Aorta (tissue), 5 donors: ENCODE measurements around the gene NOXO1. TPM values are rescaled to one million over a fixed set of nuclear protein-coding genes. Genes with fewer than 3 reads are reported as not detected.

Experiments
- ATAC-seq: fragments of 200-7000 bp; cut with Tn5 transposase; one replicate; pipeline ENCODE4 v1.9.1; 2022; ENCODE audit warnings: moderate library complexity; ENCODE audit not compliant: low FRiP score
- DNase-seq, 2 donors: peaks; one replicate each; pipeline ENCODE4 v3.0.0-alpha.2; 2020
- H3K27ac ChIP-seq, 2 donors: one replicate each; pipeline ENCODE4 v1.5.1; 2013; ENCODE audit warnings: low read length in 2 of 2, mild to moderate bottlenecking in 2 of 2, moderate library complexity in 2 of 2, control low read depth in 1 of 2, inconsistent platforms in 1 of 2, low read depth in 1 of 2
- H3K27me3 ChIP-seq, 2 donors: one replicate each; pipeline ENCODE4 v1.6.1; 2013; ENCODE audit warnings: control low read depth in 1 of 2, low read length in 1 of 2, mild to moderate bottlenecking in 1 of 2, moderate library complexity in 1 of 2; ENCODE audit not compliant: insufficient read depth in 2 of 2, control insufficient read depth in 1 of 2
- H3K36me3 ChIP-seq, 2 donors: one replicate each; pipeline ENCODE4 v1.6.1; 2013; ENCODE audit warnings: control low read depth in 1 of 2, low read length in 1 of 2, mild to moderate bottlenecking in 1 of 2; ENCODE audit not compliant: insufficient read depth in 2 of 2, control insufficient read depth in 1 of 2
- H3K4me1 ChIP-seq, 2 donors: one replicate each; pipeline ENCODE4 v1.6.1; 2013; ENCODE audit warnings: low read length in 2 of 2, control low read depth in 1 of 2, mild to moderate bottlenecking in 1 of 2, moderate library complexity in 1 of 2; ENCODE audit not compliant: insufficient read depth in 2 of 2, control insufficient read depth in 1 of 2
- H3K4me3 ChIP-seq, 2 donors: one replicate each; pipeline ENCODE4 v1.5.1; 2013; ENCODE audit warnings: low read length in 2 of 2, control low read depth in 1 of 2, mild to moderate bottlenecking in 1 of 2
- H3K9me3 ChIP-seq: one replicate; pipeline ENCODE4 v1.6.1; 2013; ENCODE audit warnings: mild to moderate bottlenecking, low read length; ENCODE audit not compliant: control insufficient read depth
- WGBS, 2 donors: extraction: QIAGEN DNeasy Blood & Tissue Kit; methylation state at CpG; one replicate each; pipeline ENCODE4 v1.1.7; 2013; 5-methylcytosine and 5-hydroxymethylcytosine counted together
- intact Hi-C, 2 donors: fragments of 100-400 bp; cut with DNase I; formaldehyde crosslinking; loops; one replicate each; pipeline versions ENCODE4 v1.14.2 to v1.15.0; 2022
- polyA plus RNA-seq, 2 donors: library from polyadenylated mRNA; stranded (reverse); fragments of 200-250 nt; gene quantifications; one replicate each; pipeline ENCODE4 v1.2.3, GENCODE V29; 2013
- total RNA-seq, 2 donors: library from RNA; stranded (reverse); fragmentation: NEBNext Ultra II Directional; extraction: Animal tissue kit (Norgen Biotek cat#: 25700); gene quantifications; one replicate each; pipeline ENCODE4 v1.2.1, GENCODE V29; 2021
- donor health status: healthy with polysubstance abuse.
- donor health status: Bipolar disorder and iron deficiency.
- donor health status: DM: no; HTN: no; CAD: no.
- donor health status: DM: no; HTN: no; CAD: no.
- donor health status: DM: yes; HTN: yes; CAD: no.

The NOXO1 gene
- total and polyA plus RNA-seq, 4 donors = 0.84 TPM; not detected in 3

DNA sequence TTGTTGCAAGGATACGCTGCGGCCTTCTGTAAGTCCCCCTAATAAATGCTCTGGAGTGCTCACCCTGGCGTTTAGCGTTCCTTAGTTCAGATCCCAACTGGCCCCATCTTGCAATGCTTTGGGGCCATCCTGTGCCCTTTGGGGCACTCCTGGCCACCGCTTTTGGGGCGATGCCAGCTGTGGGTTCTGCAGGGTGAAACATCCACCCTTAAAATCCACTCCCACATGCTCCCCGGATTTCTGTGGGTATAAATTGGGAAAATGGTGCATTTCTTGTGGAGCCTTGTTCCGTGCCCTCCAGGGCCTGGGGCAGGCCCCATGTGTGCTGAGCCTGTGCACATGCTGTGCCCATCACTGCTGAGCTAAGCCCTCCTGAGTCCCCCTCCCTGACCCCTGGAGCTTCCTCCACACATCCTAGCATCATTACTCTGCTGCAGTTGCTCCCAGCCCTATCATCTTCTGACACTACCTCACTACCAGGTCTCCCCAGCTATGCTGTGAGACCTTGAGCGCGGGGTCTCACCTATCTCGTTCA is 44.3 kb downstream of the NOXO1 start:
- no peak overlapping the region for H3K27ac ChIP-seq
- intact Hi-C loops = no loop called here
- H3K9me3 ChIP-seq = no peaks in the 10 kb centered on the region
- WGBS, 2 donors = 92 to 93% methylated on average over 11 of the region's 11 CpGs
- DNase-seq (peak in 1 of 2 donors; percentile 56), ATAC-seq (no peak)
- H3K27me3 ChIP-seq = no peaks in the 10 kb centered on the region
- H3K36me3 ChIP-seq = peaks cover 0 to 4% of the 10 kb centered on the region in 2 donors
- H3K4me1 ChIP-seq = no peaks in the 10 kb centered on the region
- H3K4me3 ChIP-seq = no peak overlapping the region

DNA sequence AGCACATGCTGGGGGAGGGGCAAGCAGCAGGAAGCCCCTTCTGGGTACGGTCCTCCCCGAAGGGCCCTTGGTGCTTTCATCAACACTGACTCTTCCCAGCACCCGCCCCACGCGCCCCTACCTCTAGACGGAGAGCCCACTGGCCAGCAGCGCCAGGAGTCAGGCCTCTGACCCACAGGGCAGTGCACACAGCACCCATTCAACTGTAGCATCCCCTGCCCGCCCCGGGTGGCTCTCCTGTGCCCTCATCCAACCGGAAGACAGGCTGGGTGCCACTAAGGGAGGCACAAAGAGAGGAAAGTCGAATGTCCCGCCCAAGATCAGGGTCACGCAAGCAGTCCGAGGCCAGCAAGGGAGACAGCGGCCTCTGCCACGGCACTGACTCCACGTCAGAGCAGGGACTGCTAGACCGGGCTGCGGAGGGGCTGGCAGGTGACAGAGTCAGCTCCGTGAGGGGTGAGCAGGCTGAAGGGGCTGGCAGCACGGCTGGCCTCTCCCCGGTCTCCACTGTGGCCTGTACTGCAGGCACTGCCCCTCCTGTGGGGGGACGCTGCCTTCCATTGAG is 48.1 kb downstream of the NOXO1 start:
- H3K27me3 ChIP-seq = no peaks in the 10 kb centered on the region
- H3K4me3 ChIP-seq = no peak overlapping the region
- H3K36me3 ChIP-seq = no peaks in the 10 kb centered on the region
- DNase-seq (peak in 1 of 2 donors; percentile 67), ATAC-seq (no peak)
- intact Hi-C loops = no loop called here
- no peaks in the 10 kb centered on the region for H3K4me1 ChIP-seq
- WGBS, 2 donors = 62 to 64% methylated on average over 23 of the region's 23 CpGs
- no peak overlapping the region for H3K27ac ChIP-seq
- no peaks in the 10 kb centered on the region for H3K9me3 ChIP-seq

DNA sequence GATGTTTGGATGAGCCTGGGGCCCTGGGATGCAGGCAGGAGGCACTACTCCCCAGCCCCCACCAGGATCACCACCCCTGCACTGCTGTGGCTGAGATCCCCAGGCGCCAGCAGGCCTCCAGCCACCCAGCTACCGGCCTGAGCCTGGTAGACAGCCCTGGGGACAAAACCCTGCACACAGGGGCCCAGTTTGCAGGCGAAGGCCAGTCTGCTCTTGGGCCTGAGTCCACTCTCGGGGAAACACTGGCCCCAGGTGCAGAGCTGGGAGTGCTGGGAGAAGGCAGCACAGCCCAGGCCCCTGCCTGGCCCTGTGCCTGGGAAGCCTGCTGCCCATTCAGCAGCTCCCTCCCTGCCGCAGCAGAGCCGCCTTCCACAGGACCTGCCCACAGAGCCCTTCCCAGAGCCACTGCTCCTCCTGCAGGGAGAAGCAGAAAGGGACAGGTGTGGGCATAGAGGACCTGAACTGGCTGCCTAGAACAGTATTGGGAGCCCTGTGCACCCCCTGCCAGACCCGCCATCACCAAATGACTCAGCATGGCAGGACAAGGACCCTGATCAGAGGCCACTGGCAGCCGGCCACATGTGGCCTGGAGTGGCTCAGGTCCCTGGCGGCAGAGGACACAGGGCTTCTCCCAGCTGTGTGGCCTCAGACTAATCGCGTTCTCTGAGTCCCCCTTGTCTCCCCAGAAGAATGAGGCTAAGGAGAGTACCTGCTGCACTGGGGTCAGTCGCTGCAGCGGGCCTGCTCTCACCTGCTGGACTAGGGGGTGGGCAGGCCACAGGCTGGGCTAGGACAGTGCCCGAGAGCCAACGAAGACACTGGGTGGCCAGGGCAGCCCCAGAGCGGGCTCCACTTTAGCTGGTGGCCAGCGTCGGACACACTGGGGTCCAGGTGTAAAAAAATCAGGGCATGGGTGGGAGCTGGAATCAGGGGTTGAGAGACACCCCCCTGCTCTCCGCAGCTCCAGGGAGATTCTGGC is 48.9 kb downstream of the NOXO1 start:
- H3K4me1 ChIP-seq = no peaks in the 10 kb centered on the region
- no peaks in the 10 kb centered on the region for H3K27me3 ChIP-seq
- no peaks in the 10 kb centered on the region for H3K9me3 ChIP-seq
- WGBS, 2 donors = 68 to 70% methylated on average over 19 of the region's 19 CpGs
- no peak for ATAC-seq
- DNase-seq = peak in 1 of 2 donors; percentile 67
- H3K36me3 ChIP-seq = no peaks in the 10 kb centered on the region
- intact Hi-C loops = no loop called here
- no peak overlapping the region for H3K4me3 ChIP-seq
- H3K27ac ChIP-seq = no peak overlapping the region

DNA sequence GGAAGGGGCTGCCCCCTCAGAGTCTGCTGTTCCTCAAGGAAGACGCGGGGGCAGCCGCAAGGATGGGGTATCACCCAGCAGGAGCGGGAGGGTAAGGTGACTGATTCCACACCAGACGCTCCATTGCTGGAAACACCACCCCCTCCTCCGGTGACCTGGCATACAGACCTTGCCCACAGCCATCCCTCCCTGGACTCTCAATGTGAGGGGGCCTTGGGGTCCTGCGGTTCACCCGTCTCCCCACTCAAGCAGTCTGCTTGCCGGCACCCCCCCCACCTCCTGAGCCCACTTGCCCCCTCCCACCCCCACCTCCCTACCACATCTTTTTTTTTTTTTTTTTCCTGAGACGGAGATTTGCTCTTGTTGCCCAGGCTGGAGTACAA is 50.9 kb downstream of the NOXO1 start:
- H3K36me3 ChIP-seq = no peaks in the 10 kb centered on the region
- DNase-seq = no peak
- H3K4me3 ChIP-seq = no peak overlapping the region
- no peak overlapping the region for H3K27ac ChIP-seq
- H3K4me1 ChIP-seq = no peaks in the 10 kb centered on the region
- H3K27me3 ChIP-seq = peaks cover 0 to 2% of the 10 kb centered on the region in 2 donors
- H3K9me3 ChIP-seq = no peaks in the 10 kb centered on the region
- ATAC-seq = no peak
- WGBS, 2 donors = 65 to 74% methylated on average over 10 of the region's 10 CpGs
- intact Hi-C loops = no loop called here

DNA sequence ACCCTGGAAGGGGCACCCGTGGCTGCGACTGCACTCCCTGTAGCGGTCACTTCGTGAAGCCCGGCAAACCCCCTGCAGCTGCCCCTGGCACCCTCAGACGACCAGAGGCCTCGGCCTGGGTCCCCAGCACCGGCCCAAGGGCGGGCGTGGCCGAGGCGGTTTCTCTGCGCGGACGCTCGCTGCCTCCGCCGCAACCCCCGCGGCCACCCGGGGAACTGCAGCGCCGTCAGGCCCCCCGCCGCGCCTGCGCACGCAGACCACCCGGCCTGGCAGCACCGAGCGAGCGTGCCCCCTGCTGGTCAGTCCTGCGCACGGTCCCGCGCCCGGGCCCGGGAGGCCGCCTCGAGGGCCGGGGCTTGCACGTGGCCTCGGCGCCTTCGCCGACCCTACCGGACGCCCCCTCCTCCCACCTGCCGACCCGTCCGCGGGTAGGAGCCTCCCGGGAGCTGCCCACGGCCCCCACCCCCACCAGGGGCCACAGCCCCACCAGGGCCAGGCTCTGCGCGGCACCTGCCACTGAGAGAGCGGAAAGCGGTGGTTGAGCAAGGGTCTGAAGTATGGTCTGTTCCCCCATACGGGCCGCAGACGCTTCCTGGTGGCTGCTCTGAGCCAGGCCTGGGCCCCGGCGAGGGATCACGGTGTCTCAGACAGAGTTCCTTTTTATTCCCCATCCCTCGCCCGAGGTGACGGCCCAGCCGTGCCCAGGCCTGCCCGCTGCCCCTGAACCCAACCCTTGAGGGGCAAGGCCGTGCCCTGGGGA is 51.5 kb downstream of the NOXO1 start:
- no peaks in the 10 kb centered on the region for H3K9me3 ChIP-seq
- H3K27ac ChIP-seq = no peak overlapping the region
- ATAC-seq (peak; percentile 96), DNase-seq (peak; percentile 91 to 97)
- intact Hi-C loops = loop anchor here (2.0 to 5.0 kb wide), 2 partner anchors 65 to 67 kb away; no protein-coding TSS in a partner anchor
- H3K4me1 ChIP-seq = no peaks in the 10 kb centered on the region
- 12% methylated on average over 64 to 70 of the region's 70 CpGs for WGBS, 2 donors
- H3K27me3 ChIP-seq = peaks cover 0 to 2% of the 10 kb centered on the region in 2 donors
- peak overlapping the region in 1 of 2 donors; percentile 54 for H3K4me3 ChIP-seq
- H3K36me3 ChIP-seq = no peaks in the 10 kb centered on the region

DNA sequence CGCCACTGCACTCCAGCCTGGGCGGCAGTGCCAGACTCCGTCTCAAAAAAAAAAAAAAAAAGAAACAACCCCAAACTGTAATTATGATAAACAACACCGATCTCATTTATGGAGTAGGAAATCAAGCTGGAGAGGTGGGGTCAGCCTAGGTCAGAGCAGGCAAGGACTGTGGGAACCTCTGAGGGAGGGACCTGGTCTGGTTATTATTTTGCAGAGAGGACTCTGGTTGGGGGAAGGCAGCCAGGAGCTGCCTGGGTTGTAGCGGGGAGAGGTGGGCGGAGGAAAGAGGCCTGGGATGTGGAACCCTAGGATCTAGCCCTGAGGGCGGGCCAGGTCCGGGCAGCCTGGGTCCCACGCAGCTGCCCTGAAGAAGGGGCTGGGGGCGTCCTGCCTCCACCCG is 52.2 kb downstream of the NOXO1 start:
- Histone ChIP-seq H3K9me3 (no peaks in the 10 kb centered on the region), H3K27me3 (peaks cover 0 to 2% of the 10 kb centered on the region in 2 donors), H3K27ac (no peak overlapping the region), H3K4me3 (peak overlapping the region in 1 of 2 donors; percentile 54), H3K36me3 (no peaks in the 10 kb centered on the region), H3K4me1 (no peaks in the 10 kb centered on the region)
- intact Hi-C loops = loop anchor here (2.0 to 5.0 kb wide), 2 partner anchors 64 to 67 kb away; no protein-coding TSS in a partner anchor
- peak; percentile 39 for ATAC-seq
- DNase-seq = no peak
- WGBS, 2 donors = 13 to 15% methylated on average over 5 to 11 of the region's 11 CpGs

Other genes starting within 250 kb of the NOXO1 start
Only the 30 nearest of the 31 such genes appear.
- gene NME3, start 209.9 kb downstream of the NOXO1 start, total RNA-seq = 10 to 100 TPM; 33.0 to 62.8 TPM
- 100 to 1,000 TPM in 1 of 2 donors, 10 to 100 TPM in 1; 61.0 to 379 TPM for gene NME3, start 209.9 kb downstream of the NOXO1 start, polyA plus RNA-seq
- gene EME2, start 208.7 kb downstream of the NOXO1 start, total RNA-seq = 10 to 100 TPM; 15.8 to 23.7 TPM
- 10 to 100 TPM in 1 of 2 donors, 1 to 10 TPM in 1; 1.6 to 20.6 TPM for gene EME2, start 208.7 kb downstream of the NOXO1 start, polyA plus RNA-seq
- 10 to 100 TPM; 36.5 to 40.5 TPM for gene MRPS34, start 208.3 kb downstream of the NOXO1 start, total RNA-seq
- 10 to 100 TPM; 67.7 to 74.2 TPM for gene MRPS34, start 208.3 kb downstream of the NOXO1 start, polyA plus RNA-seq
- 10 to 100 TPM; 33.6 to 33.7 TPM for gene SPSB3, start 198.9 kb downstream of the NOXO1 start, total RNA-seq
- gene SPSB3, start 198.9 kb downstream of the NOXO1 start, polyA plus RNA-seq = 100 to 1,000 TPM in 1 of 2 donors, 10 to 100 TPM in 1; 25.8 to 322 TPM
- 10 to 100 TPM; 30.7 to 32.9 TPM for gene NUBP2, start 198.5 kb downstream of the NOXO1 start, total RNA-seq
- gene NUBP2, start 198.5 kb downstream of the NOXO1 start, polyA plus RNA-seq = 10 to 100 TPM; 55.3 to 92.4 TPM
- gene IGFALS, start 187.8 kb downstream of the NOXO1 start, total RNA-seq = not detected
- gene IGFALS, start 187.8 kb downstream of the NOXO1 start, polyA plus RNA-seq = under 1 TPM in 1 of 2 donors, not detected in 1; 0.84 TPM
- gene HAGH, start 154.6 kb downstream of the NOXO1 start, total RNA-seq = 10 to 100 TPM; 50.2 to 52.3 TPM
- gene HAGH, start 154.6 kb downstream of the NOXO1 start, polyA plus RNA-seq = 10 to 100 TPM; 58.9 to 79.0 TPM
- gene FAHD1, start 154.3 kb downstream of the NOXO1 start, total RNA-seq = 10 to 100 TPM in 1 of 2 donors, 1 to 10 TPM in 1; 7.4 to 11.9 TPM
- gene FAHD1, start 154.3 kb downstream of the NOXO1 start, polyA plus RNA-seq = 10 to 100 TPM; 13.1 to 42.1 TPM
- gene MEIOB, start 109.3 kb downstream of the NOXO1 start, total RNA-seq = not detected
- gene MEIOB, start 109.3 kb downstream of the NOXO1 start, polyA plus RNA-seq = not detected
- not detected for gene HS3ST6, start 63.1 kb downstream of the NOXO1 start, total RNA-seq
- gene HS3ST6, start 63.1 kb downstream of the NOXO1 start, polyA plus RNA-seq = 1 to 10 TPM in 1 of 2 donors, not detected in 1; 1.1 TPM
- gene MSRB1, start 38.3 kb downstream of the NOXO1 start, total RNA-seq = 10 to 100 TPM; 19.5 to 34.6 TPM
- gene MSRB1, start 38.3 kb downstream of the NOXO1 start, polyA plus RNA-seq = 10 to 100 TPM; 52.7 to 56.6 TPM
- not detected for gene RPL3L, start 26.8 kb downstream of the NOXO1 start, total RNA-seq
- gene RPL3L, start 26.8 kb downstream of the NOXO1 start, polyA plus RNA-seq = not detected
- 10 to 100 TPM; 80.5 to 88.1 TPM for gene NDUFB10, start 21.9 kb downstream of the NOXO1 start, total RNA-seq
- gene NDUFB10, start 21.9 kb downstream of the NOXO1 start, polyA plus RNA-seq = 100 to 1,000 TPM; 178 to 268 TPM
- gene RPS2, start 16.6 kb downstream of the NOXO1 start, total RNA-seq = 1,000 to 10,000 TPM; 1,132 to 1,263 TPM
- 1,000 to 10,000 TPM; 1,596 to 2,049 TPM for gene RPS2, start 16.6 kb downstream of the NOXO1 start, polyA plus RNA-seq
- gene RNF151, start 14.6 kb downstream of the NOXO1 start, total RNA-seq = not detected
- not detected for gene RNF151, start 14.6 kb downstream of the NOXO1 start, polyA plus RNA-seq
- 10 to 100 TPM; 16.1 to 19.8 TPM for gene TBL3, start 9.4 kb downstream of the NOXO1 start, total RNA-seq
- gene TBL3, start 9.4 kb downstream of the NOXO1 start, polyA plus RNA-seq = 10 to 100 TPM; 14.9 to 85.5 TPM
- gene GFER, start 2.7 kb upstream of the NOXO1 start, total RNA-seq = 10 to 100 TPM; 11.3 to 13.3 TPM
- gene GFER, start 2.7 kb upstream of the NOXO1 start, polyA plus RNA-seq = 10 to 100 TPM; 32.5 to 44.2 TPM
- gene SYNGR3, start 8.5 kb upstream of the NOXO1 start, total RNA-seq = under 1 TPM; 0.36 to 0.57 TPM
- gene SYNGR3, start 8.5 kb upstream of the NOXO1 start, polyA plus RNA-seq = under 1 TPM in 1 of 2 donors, not detected in 1; 0.26 TPM
- 10 to 100 TPM; 31.0 to 34.4 TPM for gene ZNF598, start 28.4 kb upstream of the NOXO1 start, total RNA-seq
- 10 to 100 TPM; 12.8 to 32.9 TPM for gene ZNF598, start 28.4 kb upstream of the NOXO1 start, polyA plus RNA-seq
- 1 to 10 TPM in 1 of 2 donors, not detected in 1; 1.2 TPM for gene NPW, start 38.3 kb upstream of the NOXO1 start, total RNA-seq
- gene NPW, start 38.3 kb upstream of the NOXO1 start, polyA plus RNA-seq = under 1 TPM in 1 of 2 donors, not detected in 1; 0.56 TPM
- 100 to 1,000 TPM in 1 of 2 donors, 10 to 100 TPM in 1; 81.8 to 110 TPM for gene NHERF2, start 45.4 kb upstream of the NOXO1 start, total RNA-seq
- gene NHERF2, start 45.4 kb upstream of the NOXO1 start, polyA plus RNA-seq = 100 to 1,000 TPM; 119 to 133 TPM
- 10 to 100 TPM in 1 of 2 donors, 1 to 10 TPM in 1; 7.4 to 12.9 TPM for gene NTHL1, start 66.4 kb upstream of the NOXO1 start, total RNA-seq
- 10 to 100 TPM; 24.4 to 33.8 TPM for gene NTHL1, start 66.4 kb upstream of the NOXO1 start, polyA plus RNA-seq
- 100 to 1,000 TPM in 1 of 2 donors, 10 to 100 TPM in 1; 92.4 to 146 TPM for gene TSC2, start 66.5 kb upstream of the NOXO1 start, total RNA-seq
- gene TSC2, start 66.5 kb upstream of the NOXO1 start, polyA plus RNA-seq = 100 to 1,000 TPM in 1 of 2 donors, 10 to 100 TPM in 1; 16.2 to 166 TPM
- 100 to 1,000 TPM; 325 to 337 TPM for gene PKD1, start 154.4 kb upstream of the NOXO1 start, total RNA-seq
- 100 to 1,000 TPM in 1 of 2 donors, 10 to 100 TPM in 1; 42.8 to 270 TPM for gene PKD1, start 154.4 kb upstream of the NOXO1 start, polyA plus RNA-seq
- gene RAB26, start 167.2 kb upstream of the NOXO1 start, total RNA-seq = under 1 TPM in 1 of 2 donors, not detected in 1; 0.51 TPM
- 1 to 10 TPM; 2.5 to 4.8 TPM for gene RAB26, start 167.2 kb upstream of the NOXO1 start, polyA plus RNA-seq
- 10 to 100 TPM; 47.7 to 54.4 TPM for gene TRAF7, start 174.3 kb upstream of the NOXO1 start, total RNA-seq
- gene TRAF7, start 174.3 kb upstream of the NOXO1 start, polyA plus RNA-seq = 10 to 100 TPM; 24.4 to 38.0 TPM
- under 1 TPM in 1 of 2 donors, not detected in 1; 0.15 TPM for gene CASKIN1, start 215.1 kb upstream of the NOXO1 start, total RNA-seq
- gene CASKIN1, start 215.1 kb upstream of the NOXO1 start, polyA plus RNA-seq = under 1 TPM; 0.13 to 0.28 TPM
- gene MLST8, start 224.0 kb upstream of the NOXO1 start, total RNA-seq = 10 to 100 TPM; 14.1 to 19.9 TPM
- gene MLST8, start 224.0 kb upstream of the NOXO1 start, polyA plus RNA-seq = 10 to 100 TPM; 23.7 to 50.7 TPM
- 1 to 10 TPM; 3.4 to 6.0 TPM for gene BRICD5, start 229.4 kb upstream of the NOXO1 start, total RNA-seq
- gene BRICD5, start 229.4 kb upstream of the NOXO1 start, polyA plus RNA-seq = 10 to 100 TPM in 1 of 2 donors, under 1 TPM in 1; 0.88 to 36.1 TPM
- gene PGP, start 233.4 kb upstream of the NOXO1 start, total RNA-seq = 1 to 10 TPM; 8.9 to 9.1 TPM
- gene PGP, start 233.4 kb upstream of the NOXO1 start, polyA plus RNA-seq = 10 to 100 TPM in 1 of 2 donors, 1 to 10 TPM in 1; 7.3 to 15.4 TPM